A549 (cell line): ENCODE results near the gene NPAS2.

Experiments used
- BHLHE40 ChIP-seq: IDR thresholded peaks from 2 replicates; pipeline ENCODE4 v1.6.1; 2012; ENCODE audit warnings: low read depth, low read length, inconsistent platforms
- CBX2 ChIP-seq: fragments of 200-600 bp; sonication (generic); IDR thresholded peaks from 2 replicates; pipeline ENCODE4 v1.6.1; 2016; ENCODE audit warnings: low read depth, mild to moderate bottlenecking, borderline replicate concordance
- EP300 ChIP-seq, 2 experiments: fragments of >200 bp; sonication (Bioruptor Twin); formaldehyde crosslinking; IDR thresholded peaks; 2 replicates in 1 of 2; 3 replicates in 1 of 2; pipeline ENCODE4 v1.6.1; 2016 to 2017
- KDM5A ChIP-seq: fragments of 200-600 bp; sonication (generic); IDR thresholded peaks from 2 replicates; pipeline ENCODE4 v1.6.1; 2016; ENCODE audit warnings: antibody characterized with exemption, mild to moderate bottlenecking
- MAX ChIP-seq: IDR thresholded peaks from 2 replicates; pipeline ENCODE4 v1.6.1; 2012
- NPAS2 ChIP-seq: fragments of 250-450 bp; sonication (Bioruptor Pico); IDR thresholded peaks from 2 replicates; pipeline ENCODE4 v1.8.0; 2022; ENCODE audit warnings: mild to moderate bottlenecking, moderate library complexity, borderline replicate concordance
- NR3C1 ChIP-seq: fragments of >200 bp; sonication (Bioruptor Twin); formaldehyde crosslinking; IDR thresholded peaks from 3 replicates; pipeline ENCODE4 v1.6.1; 2017
- POLR2A ChIP-seq: IDR thresholded peaks from 2 replicates; pipeline ENCODE4 v1.6.1; 2012; ENCODE audit warnings: mild to moderate bottlenecking, low read length
- RCOR1 ChIP-seq: fragments of 150-350 bp; IDR thresholded peaks from 2 replicates; pipeline ENCODE4 v1.6.1; 2014; ENCODE audit warnings: antibody characterized with exemption, low read length, low read depth
- SMC3 ChIP-seq: fragments of >200 bp; sonication (Bioruptor Twin); formaldehyde crosslinking; IDR thresholded peaks from 3 replicates; pipeline ENCODE4 v1.6.1; 2018; ENCODE audit warnings: inconsistent platforms
- ZFP36 ChIP-seq: fragments of 450-650 bp; IDR thresholded peaks from 2 replicates; pipeline ENCODE4 v1.6.1; 2014; ENCODE audit warnings: borderline replicate concordance; ENCODE audit not compliant: partially characterized antibody
- TF ChIP-seq, protein P1 (sequence below): fragments of >200 bp; sonication (Bioruptor Twin); formaldehyde crosslinking; IDR thresholded peaks from 3 replicates; pipeline ENCODE4 v1.5.1; 2016

- TF ChIP-seq, protein P1, sequence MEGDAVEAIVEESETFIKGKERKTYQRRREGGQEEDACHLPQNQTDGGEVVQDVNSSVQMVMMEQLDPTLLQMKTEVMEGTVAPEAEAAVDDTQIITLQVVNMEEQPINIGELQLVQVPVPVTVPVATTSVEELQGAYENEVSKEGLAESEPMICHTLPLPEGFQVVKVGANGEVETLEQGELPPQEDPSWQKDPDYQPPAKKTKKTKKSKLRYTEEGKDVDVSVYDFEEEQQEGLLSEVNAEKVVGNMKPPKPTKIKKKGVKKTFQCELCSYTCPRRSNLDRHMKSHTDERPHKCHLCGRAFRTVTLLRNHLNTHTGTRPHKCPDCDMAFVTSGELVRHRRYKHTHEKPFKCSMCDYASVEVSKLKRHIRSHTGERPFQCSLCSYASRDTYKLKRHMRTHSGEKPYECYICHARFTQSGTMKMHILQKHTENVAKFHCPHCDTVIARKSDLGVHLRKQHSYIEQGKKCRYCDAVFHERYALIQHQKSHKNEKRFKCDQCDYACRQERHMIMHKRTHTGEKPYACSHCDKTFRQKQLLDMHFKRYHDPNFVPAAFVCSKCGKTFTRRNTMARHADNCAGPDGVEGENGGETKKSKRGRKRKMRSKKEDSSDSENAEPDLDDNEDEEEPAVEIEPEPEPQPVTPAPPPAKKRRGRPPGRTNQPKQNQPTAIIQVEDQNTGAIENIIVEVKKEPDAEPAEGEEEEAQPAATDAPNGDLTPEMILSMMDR = no peak
- TF ChIP-seq KDM5A (no peak), POLR2A (no peak), BHLHE40 (no peak), CBX2 (no peak), MAX (no peak), NR3C1 (no peak), SMC3 (no peak), RCOR1 (no peak), ZFP36 (no peak), NPAS2 (CRISPR knock-in tag) (no peak), EP300 (IDR thresholded peaks at IDR 0.05) (no peak)
Observed at GRCh38 chr2:101007415-101008345, 187.7 kb downstream of the NPAS2 start.
